Stomach smooth muscle (tissue), 2 donors: ENCODE data around the gene MAN1C1.
"Not testable (repeated sequence)": the region's sequence is repeated elsewhere in the genome, so short reads cannot be mapped to it uniquely, and the experiment has no call there.

Source experiments
- H3K27ac ChIP-seq: one replicate; pipeline ENCODE4 v1.7.0; 2013; ENCODE audit warnings: mild to moderate bottlenecking, low read length, inconsistent platforms
- H3K27me3 ChIP-seq, 2 donors: one replicate each; pipeline ENCODE4 v1.7.0; 2013; ENCODE audit warnings: low read length in 2 of 2; ENCODE audit not compliant: insufficient read depth in 2 of 2, control insufficient read depth in 1 of 2
- H3K36me3 ChIP-seq, 2 donors: one replicate each; pipeline ENCODE4 v1.7.0; 2013; ENCODE audit warnings: low read length in 2 of 2; ENCODE audit not compliant: control insufficient read depth in 2 of 2, insufficient read depth in 2 of 2
- H3K4me1 ChIP-seq: one replicate; pipeline ENCODE4 v1.7.0; 2013; ENCODE audit warnings: low read length; ENCODE audit not compliant: control insufficient read depth, insufficient read depth
- H3K4me3 ChIP-seq, 2 donors: one replicate each; pipeline ENCODE4 v1.7.0; 2013; ENCODE audit warnings: low read length in 2 of 2
- H3K9ac ChIP-seq, 2 donors: one replicate each; pipeline ENCODE4 v1.7.0; 2013; ENCODE audit warnings: low read length in 2 of 2, mild to moderate bottlenecking in 1 of 2
- H3K9me3 ChIP-seq, 2 donors: one replicate each; pipeline ENCODE4 v1.7.0; 2013; ENCODE audit warnings: low read length in 2 of 2; ENCODE audit not compliant: control insufficient read depth in 2 of 2
- donor health status: healthy.
- donor health status: Pancreatic carcinoma.

Gene MAN1C1

GRCh38 chr1:25694167-25695007 is 77.8 kb downstream of the MAN1C1 start:
- H3K9ac ChIP-seq: peak overlapping the region; percentile 8 to 66
- H3K27me3 ChIP-seq: no peaks in the 10 kb centered on the region
- H3K27ac ChIP-seq: peak overlapping the region; percentile 86
- peak overlapping the region; percentile 31 to 35 for H3K4me3 ChIP-seq
- no peaks in the 10 kb centered on the region for H3K9me3 ChIP-seq
- peaks cover 40% of the 10 kb centered on the region for H3K4me1 ChIP-seq
- H3K36me3 ChIP-seq: no peaks in the 10 kb centered on the region

GRCh38 chr1:25695090-25695770 is 78.6 kb downstream of the MAN1C1 start:
- peak overlapping the region; percentile 14 to 42 for H3K9ac ChIP-seq
- no peaks in the 10 kb centered on the region for H3K27me3 ChIP-seq
- H3K4me1 ChIP-seq: peaks cover 49% of the 10 kb centered on the region
- no peaks in the 10 kb centered on the region for H3K9me3 ChIP-seq
- no peaks in the 10 kb centered on the region for H3K36me3 ChIP-seq
- H3K27ac ChIP-seq: peak overlapping the region; percentile 86
- H3K4me3 ChIP-seq: peak overlapping the region in 1 of 2 donors; percentile 35

GRCh38 chr1:25695771-25696311 is 79.2 kb downstream of the MAN1C1 start:
- Histone ChIP-seq H3K27ac (peak overlapping the region; percentile 86), H3K9ac (peak overlapping the region in 1 of 2 donors; percentile 14), H3K36me3 (no peaks in the 10 kb centered on the region), H3K4me3 (no peak overlapping the region), H3K9me3 (no peaks in the 10 kb centered on the region), H3K27me3 (no peaks in the 10 kb centered on the region), H3K4me1 (peaks cover 55% of the 10 kb centered on the region)

- not testable (repeated sequence) for H3K27me3 ChIP-seq, H3K9me3 ChIP-seq, H3K4me3 ChIP-seq, H3K27ac ChIP-seq, H3K9ac ChIP-seq, H3K36me3 ChIP-seq
- H3K4me1 ChIP-seq: peaks cover 63% of the 10 kb centered on the region
Observed at GRCh38 chr1:25696643-25697042, 80.1 kb downstream of the MAN1C1 start.

- H3K4me1 ChIP-seq: peaks cover 69% of the 10 kb centered on the region
- H3K27ac ChIP-seq: peak overlapping the region; percentile 49
Observed at GRCh38 chr1:25697435-25698217, 81.0 kb downstream of the MAN1C1 start.

GRCh38 chr1:25698252-25698651 is 81.7 kb downstream of the MAN1C1 start:
- no peaks in the 10 kb centered on the region for H3K36me3 ChIP-seq
- no peak overlapping the region for H3K9ac ChIP-seq
- H3K9me3 ChIP-seq: no peaks in the 10 kb centered on the region
- H3K4me3 ChIP-seq: no peak overlapping the region
- no peaks in the 10 kb centered on the region for H3K27me3 ChIP-seq
- peak overlapping the region; percentile 49 for H3K27ac ChIP-seq
- H3K4me1 ChIP-seq: peaks cover 75% of the 10 kb centered on the region

More at GRCh38 chr1:25697435-25698217, 81.0 kb downstream of the MAN1C1 start:
- no peaks in the 10 kb centered on the region for H3K9me3 ChIP-seq
- no peaks in the 10 kb centered on the region for H3K27me3 ChIP-seq
- no peaks in the 10 kb centered on the region for H3K36me3 ChIP-seq
- no peak overlapping the region for H3K4me3 ChIP-seq
- no peak overlapping the region for H3K9ac ChIP-seq

- H3K9ac ChIP-seq, H3K9me3 ChIP-seq, H3K27me3 ChIP-seq, H3K36me3 ChIP-seq: not testable (repeated sequence)
- Histone ChIP-seq H3K4me1 (peaks cover 71% of the 10 kb centered on the region), H3K4me3 (peak overlapping the region in 1 of 2 donors; percentile 47), H3K27ac (peak overlapping the region; percentile 87)
Observed at GRCh38 chr1:25699059-25699458, 82.5 kb downstream of the MAN1C1 start.

GRCh38 chr1:25699500-25700143 is 83.0 kb downstream of the MAN1C1 start:
- no peaks in the 10 kb centered on the region for H3K27me3 ChIP-seq
- H3K4me3 ChIP-seq: peak overlapping the region; percentile 31 to 49
- peak overlapping the region; percentile 87 for H3K27ac ChIP-seq
- no peaks in the 10 kb centered on the region for H3K9me3 ChIP-seq
- H3K36me3 ChIP-seq: no peaks in the 10 kb centered on the region
- peaks cover 66% of the 10 kb centered on the region for H3K4me1 ChIP-seq
- peak overlapping the region in 1 of 2 donors; percentile 40 for H3K9ac ChIP-seq

- peak overlapping the region; percentile 87 for H3K27ac ChIP-seq
- no peaks in the 10 kb centered on the region for H3K9me3 ChIP-seq
- H3K4me3 ChIP-seq: peak overlapping the region; percentile 6 to 49
- H3K27me3 ChIP-seq: no peaks in the 10 kb centered on the region
- peak overlapping the region in 1 of 2 donors; percentile 12 for H3K9ac ChIP-seq
- peaks cover 61% of the 10 kb centered on the region for H3K4me1 ChIP-seq
- H3K36me3 ChIP-seq: no peaks in the 10 kb centered on the region
Observed at GRCh38 chr1:25700144-25700523, 83.5 kb downstream of the MAN1C1 start.

GRCh38 chr1:25700626-25701025 is 84.0 kb downstream of the MAN1C1 start:
- Histone ChIP-seq H3K27me3 (no peaks in the 10 kb centered on the region), H3K4me3 (peak overlapping the region; percentile 6 to 49), H3K27ac (peak overlapping the region; percentile 87), H3K4me1 (peaks cover 56% of the 10 kb centered on the region), H3K36me3 (no peaks in the 10 kb centered on the region), H3K9me3 (no peaks in the 10 kb centered on the region), H3K9ac (peak overlapping the region in 1 of 2 donors; percentile 12)
